GM23338 (cell line): Measurements from ENCODE around the gene CFDP1. TPM values are rescaled to one million over a fixed set of nuclear protein-coding genes. Genes with fewer than 3 reads are reported as not detected.

Experiments used
- ATAC-seq: fragments of 200-7000 bp; cut with Tn5 transposase; 3 replicates; pipeline ENCODE4 v1.9.1; 2020
- DNase-seq: peaks from one replicate; pipeline ENCODE4 v3.0.0-alpha.2; 2015; ENCODE audit warnings: low spot score
- H2AFZ ChIP-seq: fragments of 200-600 bp; sonication (generic); 2 replicates; pipeline ENCODE4 v1.8.0; 2016; ENCODE audit warnings: antibody characterized with exemption, mild to moderate bottlenecking, moderate library complexity
- H3F3A ChIP-seq: fragments of 200-600 bp; sonication (generic); replicated peaks from 2 replicates; pipeline ENCODE4 v1.8.0; 2017; ENCODE audit warnings: antibody characterized with exemption, mixed run types, low read depth
- H3K27ac ChIP-seq: fragments of 200-600 bp; sonication (generic); 2 replicates; pipeline ENCODE4 v1.6.1; 2016; ENCODE audit warnings: low read depth
- H3K27me3 ChIP-seq: fragments of 200-600 bp; sonication (generic); 2 replicates; pipeline ENCODE4 v1.8.0; 2016; ENCODE audit warnings: mild to moderate bottlenecking, mixed run types, moderate library complexity; ENCODE audit not compliant: insufficient read depth
- H3K36me3 ChIP-seq: fragments of 200-600 bp; sonication (generic); 2 replicates; pipeline ENCODE4 v1.8.0; 2016; ENCODE audit warnings: mild to moderate bottlenecking; ENCODE audit not compliant: insufficient read depth
- H3K4me1 ChIP-seq: fragments of 200-600 bp; sonication (generic); 2 replicates; pipeline ENCODE4 v1.8.0; 2016; ENCODE audit warnings: mild to moderate bottlenecking, moderate library complexity; ENCODE audit not compliant: insufficient read depth
- H3K4me2 ChIP-seq: fragments of 200-600 bp; sonication (generic); 2 replicates; pipeline ENCODE4 v1.7.1; 2017; ENCODE audit warnings: mixed run types
- H3K4me3 ChIP-seq: fragments of 200-600 bp; sonication (generic); 2 replicates; pipeline ENCODE4 v1.6.1; 2016; ENCODE audit warnings: mixed run types
- H3K79me2 ChIP-seq: fragments of 200-600 bp; sonication (generic); replicated peaks from 2 replicates; pipeline ENCODE4 v1.8.0; 2017; ENCODE audit warnings: mild to moderate bottlenecking; ENCODE audit not compliant: insufficient read depth
- H3K9me2 ChIP-seq: fragments of 200-600 bp; sonication (generic); 2 replicates; pipeline ENCODE4 v1.8.0; 2017; ENCODE audit not compliant: insufficient read depth
- H4K20me1 ChIP-seq: fragments of 200-600 bp; sonication (generic); replicated peaks from 2 replicates; pipeline ENCODE4 v1.8.0; 2017; ENCODE audit warnings: mild to moderate bottlenecking; ENCODE audit not compliant: insufficient read depth
- H3K27ac Mint-ChIP-seq: 2 replicates; pipeline ENCODE4 v1.8.0; 2020; ENCODE audit warnings: inconsistent platforms, mild to moderate bottlenecking, moderate library complexity, mixed read lengths
- H3K27me3 Mint-ChIP-seq: 3 replicates; pipeline ENCODE4 v1.8.0; 2022; ENCODE audit warnings: low read depth, mild to moderate bottlenecking, moderate library complexity, mixed read lengths, inconsistent platforms; ENCODE audit not compliant: insufficient read depth, poor library complexity
- H3K36me3 Mint-ChIP-seq: 3 replicates; pipeline ENCODE4 v1.8.0; 2021; ENCODE audit warnings: low read depth, mild to moderate bottlenecking, inconsistent platforms, moderate library complexity, mixed read lengths
- H3K4me1 Mint-ChIP-seq: 3 replicates; pipeline ENCODE4 v1.8.0; 2020; ENCODE audit warnings: mild to moderate bottlenecking, inconsistent platforms, mixed read lengths
- H3K4me3 Mint-ChIP-seq: 3 replicates; pipeline ENCODE4 v1.8.0; 2021; ENCODE audit warnings: moderate library complexity, mild to moderate bottlenecking, inconsistent platforms, mixed read lengths
- H3K9me3 Mint-ChIP-seq: 3 replicates; pipeline ENCODE4 v1.8.0; 2020; ENCODE audit warnings: moderate library complexity, mild to moderate bottlenecking, inconsistent platforms, mixed read lengths
- CREB1 ChIP-seq: fragments of 250-450 bp; sonication (Bioruptor Pico); IDR thresholded peaks from 2 replicates; pipeline ENCODE4 v1.5.0; 2020; ENCODE audit warnings: low read depth, mild to moderate bottlenecking, moderate library complexity
- EZH2 ChIP-seq: fragments of 200-600 bp; sonication (generic); IDR thresholded peaks from one replicate; pipeline ENCODE4 v1.8.0; 2017; ENCODE audit warnings: antibody characterized with exemption, mild to moderate bottlenecking, low read depth; ENCODE audit not compliant: unreplicated experiment
- EZH2phosphoT487 ChIP-seq: fragments of 200-600 bp; sonication (generic); IDR thresholded peaks from one replicate; pipeline ENCODE4 v1.8.1; 2018; ENCODE audit warnings: antibody characterized with exemption; ENCODE audit not compliant: unreplicated experiment
- JUNB ChIP-seq: IDR thresholded peaks from one replicate; pipeline ENCODE4 v1.6.1; 2016; ENCODE audit warnings: antibody characterized with exemption; ENCODE audit not compliant: unreplicated experiment
- NANOG ChIP-seq: IDR thresholded peaks from 2 replicates; pipeline ENCODE4 v1.6.1; 2016; ENCODE audit warnings: antibody characterized with exemption, borderline replicate concordance
- POLR2AphosphoS5 ChIP-seq: IDR thresholded peaks from 2 replicates; pipeline ENCODE4 v1.6.1; 2016; ENCODE audit warnings: antibody characterized with exemption, low read depth
- STAT1 ChIP-seq: IDR thresholded peaks from one replicate; pipeline ENCODE4 v1.6.1; 2016; ENCODE audit warnings: antibody characterized with exemption; ENCODE audit not compliant: unreplicated experiment
- ZNF114 ChIP-seq: fragments of 250-450 bp; sonication (Bioruptor Pico); IDR thresholded peaks from 2 replicates; pipeline ENCODE4 v1.5.0; 2020; ENCODE audit warnings: mild to moderate bottlenecking, moderate library complexity
- ZNF331 ChIP-seq: fragments of 250-450 bp; sonication (Bioruptor Pico); IDR thresholded peaks from 2 replicates; pipeline ENCODE4 v1.5.0; 2020; ENCODE audit warnings: low read depth, mild to moderate bottlenecking, moderate library complexity
- polyA plus RNA-seq: library from polyadenylated mRNA; unstranded; fragments of >200 nt; fragmentation: Nextera tagmentation; extraction: Ambion mirVana; gene quantifications from 2 replicates; pipeline ENCODE4 v1.2.1, GENCODE V29; 2016
- total RNA-seq: library from RNA; depleted of rRNA; stranded (reverse); fragments of >200 nt; shearing (Covaris generic); gene quantifications from 2 replicates; pipeline ENCODE4 v1.2.3, GENCODE V29; 2014
- TF ChIP-seq, protein P1 (sequence below): fragments of 250-450 bp; sonication (Bioruptor Pico); IDR thresholded peaks from 2 replicates; pipeline ENCODE4 v1.5.0; 2020; ENCODE audit warnings: mild to moderate bottlenecking, moderate library complexity
- TF ChIP-seq, protein P2 (sequence below), 2 experiments: fragments of 200-600 bp in 1 of 2; sonication (generic) in 1 of 2; conservative IDR thresholded peaks; 2 replicates each; pipeline versions ENCODE4 v1.5.1 to v1.6.1; 2016 to 2017; ENCODE audit warnings: antibody characterized with exemption in 2 of 2, low read depth in 2 of 2, mild to moderate bottlenecking in 2 of 2, moderate library complexity in 1 of 2
- TF ChIP-seq, protein P3 (sequence below): IDR thresholded peaks from one replicate; pipeline ENCODE4 v1.6.1; 2018; ENCODE audit warnings: antibody characterized with exemption; ENCODE audit not compliant: unreplicated experiment
- TF ChIP-seq, protein P4 (sequence below): IDR thresholded peaks from 2 replicates; pipeline ENCODE4 v1.6.1; 2016; ENCODE audit warnings: antibody characterized with exemption

CFDP1 gene
- total and polyA plus RNA-seq, 2 experiments from 2014 or later, result 89.9 to 224 TPM

DNA sequence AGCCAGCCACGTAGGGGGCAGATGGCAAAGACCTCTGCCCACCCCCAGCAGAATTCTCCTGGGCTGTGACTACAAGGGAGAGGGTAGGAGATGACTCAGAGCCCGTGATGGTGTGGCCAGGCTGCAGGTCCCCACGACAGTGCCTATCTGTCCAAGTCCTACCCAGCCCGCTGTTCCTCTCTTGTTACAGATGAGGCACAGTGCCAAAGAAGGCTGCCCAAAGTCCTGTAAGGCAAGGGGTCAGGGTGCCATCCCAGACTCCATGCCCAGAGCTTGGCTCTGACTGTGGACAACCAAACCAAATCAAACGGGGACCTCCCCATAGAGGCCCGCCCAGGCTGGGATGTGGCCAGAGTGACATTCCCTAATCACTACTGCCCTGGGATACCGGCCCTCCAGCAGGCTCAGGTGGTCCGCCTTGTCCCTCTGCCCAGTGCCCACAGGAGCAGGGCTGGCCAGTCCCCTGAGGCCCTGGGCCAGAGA lies 169.3 kb downstream of the CFDP1 start:
- no peaks in the 10 kb centered on the region for H3K9me2 ChIP-seq
- no peaks in the 10 kb centered on the region for H3K27me3 ChIP-seq
- no peak overlapping the region for H3K27ac ChIP-seq
- Mint-ChIP-seq H3K27me3 (peaks cover 17% of the 10 kb centered on the region), H3K4me3 (peak overlapping the region; percentile 84), H3K4me1 (peaks cover 45% of the 10 kb centered on the region), H3K9me3 (no peaks in the 10 kb centered on the region), H3K27ac (0 out of 2 replicates have a peak overlapping the region, but pooled peaks have one; percentile 44), H3K36me3 (peaks cover 14% of the 10 kb centered on the region; the same call in 2 of the 3 replicates)
- H2AFZ ChIP-seq, result no peak overlapping the region
- H3K79me2 ChIP-seq, result peaks cover 66% of the 10 kb centered on the region
- H3K4me3 ChIP-seq, result peak overlapping the region; percentile 97; the same call in 1 of the 2 replicates
- ATAC-seq (no peak), DNase-seq (no peak)
- H3K4me2 ChIP-seq, result peak overlapping the region; percentile 97; the same call in 1 of the 2 replicates
- peaks cover 33% of the 10 kb centered on the region for H3K4me1 ChIP-seq
- peaks cover 33% of the 10 kb centered on the region for H4K20me1 ChIP-seq
- no peaks in the 10 kb centered on the region for H3K36me3 ChIP-seq
- TF ChIP-seq, protein P1, sequence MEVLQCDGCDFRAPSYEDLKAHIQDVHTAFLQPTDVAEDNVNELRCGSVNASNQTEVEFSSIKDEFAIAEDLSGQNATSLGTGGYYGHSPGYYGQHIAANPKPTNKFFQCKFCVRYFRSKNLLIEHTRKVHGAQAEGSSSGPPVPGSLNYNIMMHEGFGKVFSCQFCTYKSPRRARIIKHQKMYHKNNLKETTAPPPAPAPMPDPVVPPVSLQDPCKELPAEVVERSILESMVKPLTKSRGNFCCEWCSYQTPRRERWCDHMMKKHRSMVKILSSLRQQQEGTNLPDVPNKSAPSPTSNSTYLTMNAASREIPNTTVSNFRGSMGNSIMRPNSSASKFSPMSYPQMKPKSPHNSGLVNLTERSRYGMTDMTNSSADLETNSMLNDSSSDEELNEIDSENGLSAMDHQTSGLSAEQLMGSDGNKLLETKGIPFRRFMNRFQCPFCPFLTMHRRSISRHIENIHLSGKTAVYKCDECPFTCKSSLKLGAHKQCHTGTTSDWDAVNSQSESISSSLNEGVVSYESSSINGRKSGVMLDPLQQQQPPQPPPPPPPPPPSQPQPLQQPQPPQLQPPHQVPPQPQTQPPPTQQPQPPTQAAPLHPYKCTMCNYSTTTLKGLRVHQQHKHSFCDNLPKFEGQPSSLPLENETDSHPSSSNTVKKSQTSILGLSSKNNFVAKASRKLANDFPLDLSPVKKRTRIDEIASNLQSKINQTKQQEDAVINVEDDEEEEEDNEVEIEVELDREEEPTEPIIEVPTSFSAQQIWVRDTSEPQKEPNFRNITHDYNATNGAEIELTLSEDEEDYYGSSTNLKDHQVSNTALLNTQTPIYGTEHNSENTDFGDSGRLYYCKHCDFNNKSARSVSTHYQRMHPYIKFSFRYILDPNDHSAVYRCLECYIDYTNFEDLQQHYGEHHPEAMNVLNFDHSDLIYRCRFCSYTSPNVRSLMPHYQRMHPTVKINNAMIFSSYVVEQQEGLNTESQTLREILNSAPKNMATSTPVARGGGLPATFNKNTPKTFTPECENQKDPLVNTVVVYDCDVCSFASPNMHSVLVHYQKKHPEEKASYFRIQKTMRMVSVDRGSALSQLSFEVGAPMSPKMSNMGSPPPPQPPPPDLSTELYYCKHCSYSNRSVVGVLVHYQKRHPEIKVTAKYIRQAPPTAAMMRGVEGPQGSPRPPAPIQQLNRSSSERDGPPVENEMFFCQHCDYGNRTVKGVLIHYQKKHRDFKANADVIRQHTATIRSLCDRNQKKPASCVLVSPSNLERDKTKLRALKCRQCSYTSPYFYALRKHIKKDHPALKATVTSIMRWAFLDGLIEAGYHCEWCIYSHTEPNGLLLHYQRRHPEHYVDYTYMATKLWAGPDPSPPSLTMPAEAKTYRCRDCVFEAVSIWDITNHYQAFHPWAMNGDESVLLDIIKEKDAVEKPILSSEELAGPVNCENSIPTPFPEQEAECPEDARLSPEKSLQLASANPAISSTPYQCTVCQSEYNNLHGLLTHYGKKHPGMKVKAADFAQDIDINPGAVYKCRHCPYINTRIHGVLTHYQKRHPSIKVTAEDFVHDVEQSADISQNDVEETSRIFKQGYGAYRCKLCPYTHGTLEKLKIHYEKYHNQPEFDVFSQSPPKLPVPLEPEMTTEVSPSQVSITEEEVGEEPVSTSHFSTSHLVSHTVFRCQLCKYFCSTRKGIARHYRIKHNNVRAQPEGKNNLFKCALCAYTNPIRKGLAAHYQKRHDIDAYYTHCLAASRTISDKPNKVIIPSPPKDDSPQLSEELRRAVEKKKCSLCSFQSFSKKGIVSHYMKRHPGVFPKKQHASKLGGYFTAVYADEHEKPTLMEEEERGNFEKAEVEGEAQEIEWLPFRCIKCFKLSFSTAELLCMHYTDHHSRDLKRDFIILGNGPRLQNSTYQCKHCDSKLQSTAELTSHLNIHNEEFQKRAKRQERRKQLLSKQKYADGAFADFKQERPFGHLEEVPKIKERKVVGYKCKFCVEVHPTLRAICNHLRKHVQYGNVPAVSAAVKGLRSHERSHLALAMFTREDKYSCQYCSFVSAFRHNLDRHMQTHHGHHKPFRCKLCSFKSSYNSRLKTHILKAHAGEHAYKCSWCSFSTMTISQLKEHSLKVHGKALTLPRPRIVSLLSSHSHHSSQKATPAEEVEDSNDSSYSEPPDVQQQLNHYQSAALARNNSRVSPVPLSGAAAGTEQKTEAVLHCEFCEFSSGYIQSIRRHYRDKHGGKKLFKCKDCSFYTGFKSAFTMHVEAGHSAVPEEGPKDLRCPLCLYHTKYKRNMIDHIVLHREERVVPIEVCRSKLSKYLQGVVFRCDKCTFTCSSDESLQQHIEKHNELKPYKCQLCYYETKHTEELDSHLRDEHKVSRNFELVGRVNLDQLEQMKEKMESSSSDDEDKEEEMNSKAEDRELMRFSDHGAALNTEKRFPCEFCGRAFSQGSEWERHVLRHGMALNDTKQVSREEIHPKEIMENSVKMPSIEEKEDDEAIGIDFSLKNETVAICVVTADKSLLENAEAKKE, result no peak
- TF ChIP-seq EZH2 (no peak), CREB1 (no peak), EZH2phosphoT487 (no peak), ZNF114 (CRISPR knock-in tag) (no peak), ZNF331 (CRISPR knock-in tag) (no peak), JUNB (no peak), STAT1 (no peak), POLR2AphosphoS5 (no peak), NANOG (no peak)
- TF ChIP-seq, protein P2, sequence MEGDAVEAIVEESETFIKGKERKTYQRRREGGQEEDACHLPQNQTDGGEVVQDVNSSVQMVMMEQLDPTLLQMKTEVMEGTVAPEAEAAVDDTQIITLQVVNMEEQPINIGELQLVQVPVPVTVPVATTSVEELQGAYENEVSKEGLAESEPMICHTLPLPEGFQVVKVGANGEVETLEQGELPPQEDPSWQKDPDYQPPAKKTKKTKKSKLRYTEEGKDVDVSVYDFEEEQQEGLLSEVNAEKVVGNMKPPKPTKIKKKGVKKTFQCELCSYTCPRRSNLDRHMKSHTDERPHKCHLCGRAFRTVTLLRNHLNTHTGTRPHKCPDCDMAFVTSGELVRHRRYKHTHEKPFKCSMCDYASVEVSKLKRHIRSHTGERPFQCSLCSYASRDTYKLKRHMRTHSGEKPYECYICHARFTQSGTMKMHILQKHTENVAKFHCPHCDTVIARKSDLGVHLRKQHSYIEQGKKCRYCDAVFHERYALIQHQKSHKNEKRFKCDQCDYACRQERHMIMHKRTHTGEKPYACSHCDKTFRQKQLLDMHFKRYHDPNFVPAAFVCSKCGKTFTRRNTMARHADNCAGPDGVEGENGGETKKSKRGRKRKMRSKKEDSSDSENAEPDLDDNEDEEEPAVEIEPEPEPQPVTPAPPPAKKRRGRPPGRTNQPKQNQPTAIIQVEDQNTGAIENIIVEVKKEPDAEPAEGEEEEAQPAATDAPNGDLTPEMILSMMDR (conservative IDR thresholded peaks at IDR 0.05; ENCODE audit: low read depth in 2 of 2), result no peak
- TF ChIP-seq, protein P3, sequence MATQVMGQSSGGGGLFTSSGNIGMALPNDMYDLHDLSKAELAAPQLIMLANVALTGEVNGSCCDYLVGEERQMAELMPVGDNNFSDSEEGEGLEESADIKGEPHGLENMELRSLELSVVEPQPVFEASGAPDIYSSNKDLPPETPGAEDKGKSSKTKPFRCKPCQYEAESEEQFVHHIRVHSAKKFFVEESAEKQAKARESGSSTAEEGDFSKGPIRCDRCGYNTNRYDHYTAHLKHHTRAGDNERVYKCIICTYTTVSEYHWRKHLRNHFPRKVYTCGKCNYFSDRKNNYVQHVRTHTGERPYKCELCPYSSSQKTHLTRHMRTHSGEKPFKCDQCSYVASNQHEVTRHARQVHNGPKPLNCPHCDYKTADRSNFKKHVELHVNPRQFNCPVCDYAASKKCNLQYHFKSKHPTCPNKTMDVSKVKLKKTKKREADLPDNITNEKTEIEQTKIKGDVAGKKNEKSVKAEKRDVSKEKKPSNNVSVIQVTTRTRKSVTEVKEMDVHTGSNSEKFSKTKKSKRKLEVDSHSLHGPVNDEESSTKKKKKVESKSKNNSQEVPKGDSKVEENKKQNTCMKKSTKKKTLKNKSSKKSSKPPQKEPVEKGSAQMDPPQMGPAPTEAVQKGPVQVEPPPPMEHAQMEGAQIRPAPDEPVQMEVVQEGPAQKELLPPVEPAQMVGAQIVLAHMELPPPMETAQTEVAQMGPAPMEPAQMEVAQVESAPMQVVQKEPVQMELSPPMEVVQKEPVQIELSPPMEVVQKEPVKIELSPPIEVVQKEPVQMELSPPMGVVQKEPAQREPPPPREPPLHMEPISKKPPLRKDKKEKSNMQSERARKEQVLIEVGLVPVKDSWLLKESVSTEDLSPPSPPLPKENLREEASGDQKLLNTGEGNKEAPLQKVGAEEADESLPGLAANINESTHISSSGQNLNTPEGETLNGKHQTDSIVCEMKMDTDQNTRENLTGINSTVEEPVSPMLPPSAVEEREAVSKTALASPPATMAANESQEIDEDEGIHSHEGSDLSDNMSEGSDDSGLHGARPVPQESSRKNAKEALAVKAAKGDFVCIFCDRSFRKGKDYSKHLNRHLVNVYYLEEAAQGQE, result no peak
- TF ChIP-seq, protein P4, sequence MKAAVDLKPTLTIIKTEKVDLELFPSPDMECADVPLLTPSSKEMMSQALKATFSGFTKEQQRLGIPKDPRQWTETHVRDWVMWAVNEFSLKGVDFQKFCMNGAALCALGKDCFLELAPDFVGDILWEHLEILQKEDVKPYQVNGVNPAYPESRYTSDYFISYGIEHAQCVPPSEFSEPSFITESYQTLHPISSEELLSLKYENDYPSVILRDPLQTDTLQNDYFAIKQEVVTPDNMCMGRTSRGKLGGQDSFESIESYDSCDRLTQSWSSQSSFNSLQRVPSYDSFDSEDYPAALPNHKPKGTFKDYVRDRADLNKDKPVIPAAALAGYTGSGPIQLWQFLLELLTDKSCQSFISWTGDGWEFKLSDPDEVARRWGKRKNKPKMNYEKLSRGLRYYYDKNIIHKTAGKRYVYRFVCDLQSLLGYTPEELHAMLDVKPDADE, result no peak
- H3F3A ChIP-seq, result 0 out of 2 replicates have a peak, but pooled peaks cover 4% of the 10 kb centered on the region
